ENCODE results near the gene MPZL1.
"Not testable (repeated sequence)": the region's sequence is repeated elsewhere in the genome, so short reads cannot be mapped to it uniquely, and the experiment has no call there.

The MPZL1 gene

DNA sequence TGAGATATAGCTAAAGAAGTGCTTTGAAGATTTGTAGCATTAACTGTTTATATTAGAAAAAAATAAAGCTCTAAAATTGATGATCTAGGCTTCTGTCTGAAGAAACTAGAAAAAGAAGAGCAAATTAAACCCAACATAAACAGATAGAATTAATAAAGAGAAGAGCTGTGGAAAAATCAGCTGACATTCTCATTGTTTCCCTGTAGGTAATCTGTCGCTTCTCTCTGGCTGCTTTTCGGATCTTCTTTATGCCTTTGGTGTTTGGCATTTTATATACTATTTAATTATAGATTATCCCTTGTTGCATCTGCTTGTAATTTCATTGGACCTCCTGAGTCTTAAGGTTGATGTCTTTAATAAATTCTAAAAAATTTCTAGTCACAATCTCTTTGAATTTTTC, 59.8 kb downstream of the MPZL1 start:
- DNase-seq (ENCODE audit: low spot score), result no peak

DNA sequence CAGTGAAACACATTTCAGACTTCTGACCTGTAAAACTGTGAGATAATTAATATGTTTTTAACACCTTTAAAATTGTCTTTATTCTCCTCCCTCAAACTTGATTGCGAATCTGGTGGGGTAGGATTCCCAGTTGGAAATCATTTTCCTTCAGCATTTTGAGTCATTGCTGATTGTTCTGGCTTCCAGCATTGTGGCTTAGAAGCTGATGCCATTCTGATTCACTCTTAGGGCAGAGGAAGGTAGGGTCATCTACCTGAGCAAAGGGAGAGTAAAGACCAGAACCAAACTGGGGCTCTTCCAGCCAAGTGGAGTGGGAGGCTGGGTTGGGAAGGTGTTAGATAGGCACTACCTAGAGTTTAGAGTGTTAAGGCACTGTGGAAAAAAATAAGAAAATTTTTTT, 61.2 kb downstream of the MPZL1 start:
- no peak for DNase-seq (ENCODE audit: low spot score)

DNA sequence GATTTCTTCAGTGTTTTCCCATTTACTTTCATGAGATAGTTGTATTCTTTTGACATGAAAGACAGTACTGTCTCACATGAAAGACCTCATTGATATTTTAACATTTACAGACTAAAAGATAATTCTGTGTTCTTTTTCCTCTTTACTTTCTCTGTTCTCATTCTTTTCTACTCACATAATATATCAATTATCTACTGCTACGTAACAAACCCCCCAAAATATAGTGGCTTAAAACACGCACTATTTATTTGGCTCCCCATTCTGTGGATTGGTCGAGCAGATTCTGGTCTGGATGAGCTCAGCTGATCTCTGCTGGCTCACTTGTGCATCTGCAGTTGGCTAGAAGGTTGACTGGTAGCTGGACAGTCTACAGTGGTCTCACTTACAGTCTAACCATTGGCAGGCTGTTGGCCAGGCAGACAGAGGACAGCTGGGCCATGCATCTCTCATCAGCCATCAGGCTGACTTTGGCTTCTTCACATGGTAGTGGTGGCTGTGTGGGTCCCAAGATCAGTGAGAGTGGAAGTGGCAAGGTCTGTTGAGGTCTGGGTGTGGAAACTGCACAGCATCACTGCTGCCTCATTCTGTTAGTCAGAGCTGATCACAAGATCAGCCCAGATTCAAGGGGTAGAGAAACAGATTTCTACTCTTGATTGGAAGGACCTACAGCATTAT, 63.2 kb downstream of the MPZL1 start:
- DNase-seq (ENCODE audit: low spot score), result no peak

- DNase-seq (ENCODE audit: low spot score), result no peak
Measured at GRCh38 chr1:167786502-167786901, 64.7 kb downstream of the MPZL1 start.

GRCh38 chr1:167789501-167789900, 67.7 kb downstream of the MPZL1 start:
- no peak for DNase-seq (ENCODE audit: low spot score)

- no peak for DNase-seq (ENCODE audit: low spot score)
Measured at GRCh38 chr1:167790117-167790516, 68.3 kb downstream of the MPZL1 start.

DNA sequence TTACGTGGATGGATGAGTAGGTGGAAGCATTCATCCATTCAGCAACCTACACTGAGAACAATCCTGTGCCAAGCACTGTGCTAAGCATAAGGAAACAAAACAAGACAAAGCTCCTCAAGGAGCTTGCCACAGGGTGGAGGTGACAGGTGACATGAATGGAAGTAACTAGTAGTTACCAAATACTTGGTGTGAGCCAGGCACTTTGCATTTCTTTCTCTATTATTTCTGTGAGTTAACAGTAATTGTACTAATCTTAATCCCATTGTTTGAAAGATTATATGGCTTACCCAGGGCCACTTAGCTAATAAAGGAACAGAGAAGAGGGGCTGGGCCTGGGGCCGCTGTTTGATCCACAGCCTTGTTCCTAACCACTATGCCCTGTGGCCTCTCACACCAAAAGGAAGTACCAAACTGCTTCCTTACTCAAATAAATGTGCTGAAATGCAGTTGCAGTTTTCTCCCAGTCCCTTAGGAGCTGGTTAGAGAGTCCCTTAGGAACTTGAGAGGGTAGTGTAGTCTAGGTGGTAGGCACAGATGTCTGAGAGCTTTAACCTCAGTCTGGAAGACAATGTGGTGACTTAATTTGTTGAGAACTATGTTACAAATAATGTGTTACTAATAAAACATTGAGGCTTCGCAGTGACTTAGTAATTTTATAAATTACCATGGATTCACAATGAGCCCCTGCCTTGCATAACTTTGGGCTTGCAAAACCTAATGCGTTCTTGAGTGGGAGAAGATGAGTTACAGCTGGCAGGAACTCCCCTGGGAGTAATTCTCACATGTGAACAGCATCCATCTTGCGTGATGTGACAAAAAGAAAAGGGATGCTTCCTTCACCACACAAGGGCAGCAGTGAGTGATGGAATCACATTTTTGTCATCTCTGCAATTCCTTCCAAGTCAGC, 69.8 kb downstream of the MPZL1 start:
- peak; percentile 52 for DNase-seq (ENCODE audit: low spot score)

DNA sequence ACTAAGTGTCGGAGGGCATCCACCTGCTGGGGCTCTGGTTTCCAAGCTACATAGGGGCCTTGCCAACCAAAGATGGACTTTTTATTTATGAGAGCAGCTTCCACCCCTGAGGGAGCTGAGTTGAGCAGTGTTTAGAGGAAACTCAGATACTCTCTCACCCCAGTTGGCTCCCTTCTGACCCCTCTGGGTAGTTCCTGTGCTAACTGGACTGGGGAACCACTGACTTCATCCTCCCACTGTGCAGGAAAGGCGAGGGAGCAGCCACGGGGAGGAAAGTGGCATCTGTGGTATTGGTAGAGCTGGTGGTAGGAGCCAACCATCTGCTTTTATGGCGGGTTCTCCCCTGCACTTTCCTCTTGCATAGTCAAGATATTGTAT, 70.4 kb downstream of the MPZL1 start:
- DNase-seq (ENCODE audit: low spot score), result no peak

GRCh38 chr1:167794043-167794442, 72.3 kb downstream of the MPZL1 start:
- DNase-seq (ENCODE audit: low spot score), result no peak

- no peak for DNase-seq (ENCODE audit: low spot score)
Measured at GRCh38 chr1:167795810-167796740, 74.3 kb downstream of the MPZL1 start.

DNA sequence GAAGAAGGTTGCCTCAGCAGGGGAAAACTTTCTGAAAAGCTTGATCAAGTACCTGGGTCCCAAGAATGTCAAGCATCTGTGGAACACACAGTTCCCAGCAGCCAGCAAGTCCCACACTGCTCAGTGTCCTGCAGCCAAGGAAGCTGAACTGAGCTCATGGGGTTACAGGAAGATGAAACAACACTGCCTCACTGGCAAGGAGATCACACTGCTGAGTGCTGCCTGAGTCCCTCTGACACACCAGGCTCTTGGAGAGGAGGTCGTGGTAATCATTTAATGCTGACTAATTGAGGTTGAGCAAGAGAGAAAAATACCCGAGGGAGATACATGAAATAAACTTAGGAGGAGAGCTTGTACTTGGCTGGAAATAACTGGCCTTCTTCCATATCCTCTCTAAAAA, 75.2 kb downstream of the MPZL1 start:
- DNase-seq (ENCODE audit: low spot score), result peak; percentile 83

DNA sequence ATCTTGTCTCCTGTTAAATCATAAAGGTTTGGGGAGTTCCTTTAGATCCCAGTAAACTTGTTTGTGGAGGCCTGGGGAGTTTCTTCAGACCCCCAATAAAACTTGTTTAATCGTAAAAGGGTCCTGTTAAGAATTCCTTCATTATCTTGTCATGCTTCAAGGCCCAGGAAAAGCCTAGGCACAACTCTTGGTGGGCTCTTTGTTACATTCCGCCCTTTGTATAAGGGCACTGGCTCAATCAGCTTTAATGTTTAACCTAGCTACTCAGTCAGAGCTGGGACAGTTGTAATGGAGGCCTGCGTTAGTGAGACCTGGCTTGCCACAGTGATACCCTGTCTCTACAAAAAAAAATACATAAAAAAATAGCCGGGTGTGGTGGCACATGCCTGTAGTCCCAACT, 77.2 kb downstream of the MPZL1 start:
- no peak for DNase-seq (ENCODE audit: low spot score)

DNA sequence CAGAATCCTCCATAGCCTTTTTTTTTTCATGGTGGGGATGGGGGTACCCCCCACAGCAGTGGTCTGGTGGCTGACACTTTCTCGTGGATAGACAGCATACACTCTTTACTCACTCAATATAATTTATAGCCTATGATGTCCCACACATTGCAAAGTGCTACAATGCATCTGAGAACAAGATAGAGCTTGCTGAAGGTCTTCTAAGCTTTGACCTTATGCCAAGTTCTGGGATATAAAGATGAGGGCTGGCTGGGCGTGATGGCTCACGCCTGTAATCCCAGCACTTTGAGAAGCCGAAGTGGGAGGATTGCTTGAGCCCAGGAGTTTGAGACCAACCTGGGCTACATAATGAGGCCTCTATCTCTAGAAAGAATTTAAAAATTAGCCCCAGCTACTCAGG, 78.0 kb downstream of the MPZL1 start:
- no peak for DNase-seq (ENCODE audit: low spot score)

GRCh38 chr1:167800251-167800650, 78.5 kb downstream of the MPZL1 start:
- DNase-seq (ENCODE audit: low spot score), result no peak

- DNase-seq (ENCODE audit: low spot score), result no peak
Measured at GRCh38 chr1:167802235-167802634, 80.5 kb downstream of the MPZL1 start.

DNA sequence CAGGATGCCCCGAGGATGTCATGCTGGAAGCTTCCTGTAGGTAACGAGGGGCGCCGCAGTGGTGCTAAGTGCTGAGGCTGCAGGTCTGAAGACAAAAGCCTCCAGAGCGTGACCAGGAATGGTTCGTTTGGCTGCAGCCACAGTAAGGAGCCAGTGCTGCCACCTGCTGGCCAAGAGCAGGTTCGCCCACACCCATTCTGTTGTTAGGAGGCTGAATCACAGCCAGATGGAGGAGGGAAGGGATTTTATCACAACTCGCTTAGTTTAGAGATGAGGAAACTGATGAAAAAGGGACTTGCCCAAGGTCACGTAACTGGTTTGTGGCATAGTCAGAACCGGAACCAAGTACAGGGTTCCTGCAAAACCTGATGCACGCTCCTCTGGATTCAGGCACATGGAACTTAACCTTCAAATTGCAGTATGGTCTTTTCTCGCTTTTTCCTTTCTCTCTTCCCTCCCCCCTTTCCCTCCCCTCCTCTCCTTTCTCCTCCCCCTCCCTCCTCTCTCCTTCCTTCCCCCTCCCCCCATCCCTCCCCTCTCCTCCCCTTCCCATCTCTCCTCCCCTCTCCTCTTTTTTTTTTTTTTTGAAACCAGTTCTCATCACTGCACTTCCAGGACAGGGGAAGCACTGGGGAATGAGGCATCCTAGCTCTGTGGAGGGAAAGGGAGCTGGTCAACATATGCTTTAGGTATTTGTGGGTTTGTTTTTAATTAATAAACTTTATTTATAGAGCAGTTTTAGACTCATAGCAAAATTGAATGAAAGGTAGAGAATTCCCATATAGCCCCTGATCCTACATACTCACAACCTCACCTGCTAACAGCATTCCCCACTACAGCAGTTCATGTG, 81.8 kb downstream of the MPZL1 start:
- DNase-seq (ENCODE audit: low spot score), result peak; percentile 90

DNA sequence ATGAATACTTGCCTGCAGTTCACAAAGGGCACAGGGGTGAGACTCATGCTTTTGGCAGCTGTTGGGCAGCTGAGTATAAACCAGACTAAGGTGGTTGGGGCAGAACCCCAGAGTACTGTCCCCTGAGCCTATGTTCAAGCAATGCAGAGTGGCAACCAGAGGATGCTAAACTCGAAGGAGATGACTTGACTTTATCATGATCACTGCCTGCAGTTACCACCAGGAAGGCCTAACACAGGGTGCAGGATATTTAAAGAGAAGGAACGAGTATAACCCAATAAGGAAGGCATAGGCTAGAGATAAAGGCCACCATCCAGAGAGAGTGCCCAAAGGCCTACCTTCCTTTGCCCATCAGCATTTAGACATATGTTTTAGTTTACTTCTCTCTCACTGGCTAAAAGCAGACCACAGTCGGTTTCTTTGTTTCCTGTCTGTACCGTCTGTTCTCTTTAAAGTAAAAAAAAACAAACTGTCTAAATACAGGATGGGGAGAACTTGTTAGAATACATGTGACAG, 83.3 kb downstream of the MPZL1 start:
- no peak for DNase-seq (ENCODE audit: low spot score)

- DNase-seq (ENCODE audit: low spot score), result not testable (repeated sequence)
Measured at GRCh38 chr1:167806235-167806634, 84.5 kb downstream of the MPZL1 start.

- DNase-seq (ENCODE audit: low spot score), result not testable (repeated sequence)
Measured at GRCh38 chr1:167806676-167807075, 84.9 kb downstream of the MPZL1 start.

GRCh38 chr1:167808104-167808503, 86.3 kb downstream of the MPZL1 start:
- peak; percentile 42 for DNase-seq (ENCODE audit: low spot score)

GRCh38 chr1:167808690-167809089, 86.9 kb downstream of the MPZL1 start:
- DNase-seq (ENCODE audit: low spot score), result peak; percentile 26
